HG03432 (cell line): ENCODE measurements around the gene VSIR.

ENCODE experiments used
- ATAC-seq: cut with Tn5 transposase; IDR thresholded peaks from one replicate; pipeline ENCODE4 v1.9.1; 2021; ENCODE audit warnings: mild to moderate bottlenecking, moderate library complexity; ENCODE audit not compliant: unreplicated experiment

Gene VSIR

GRCh38 chr10:71807557-71808510 is 34.5 kb upstream of the VSIR start:
- no peak for ATAC-seq

- ATAC-seq = no peak
Observed at GRCh38 chr10:71806704-71807556, 33.6 kb upstream of the VSIR start.

GRCh38 chr10:71805776-71806703 is 32.7 kb upstream of the VSIR start:
- no peak for ATAC-seq

- ATAC-seq = no peak
Observed at GRCh38 chr10:71804077-71804476, 30.8 kb upstream of the VSIR start.

- no peak for ATAC-seq
Observed at GRCh38 chr10:71802715-71803488, 29.6 kb upstream of the VSIR start.

- no peak for ATAC-seq
Observed at GRCh38 chr10:71802235-71802634, 28.9 kb upstream of the VSIR start.

GRCh38 chr10:71801361-71801760 is 28.0 kb upstream of the VSIR start:
- ATAC-seq = peak; percentile 90

- no peak for ATAC-seq
Observed at GRCh38 chr10:71799608-71800453, 26.5 kb upstream of the VSIR start.

- no peak for ATAC-seq
Observed at GRCh38 chr10:71799112-71799511, 25.8 kb upstream of the VSIR start.

GRCh38 chr10:71798308-71798624 is 24.9 kb upstream of the VSIR start:
- ATAC-seq = no peak

GRCh38 chr10:71797533-71798307 is 24.4 kb upstream of the VSIR start:
- ATAC-seq = no peak

GRCh38 chr10:71796749-71797405 is 23.6 kb upstream of the VSIR start:
- ATAC-seq = no peak

- no peak for ATAC-seq
Observed at GRCh38 chr10:71795248-71795647, 21.9 kb upstream of the VSIR start.

GRCh38 chr10:71790749-71791440 is 17.6 kb upstream of the VSIR start:
- ATAC-seq = no peak

GRCh38 chr10:71789871-71790270 is 16.6 kb upstream of the VSIR start:
- ATAC-seq = no peak

- ATAC-seq = no peak
Observed at GRCh38 chr10:71788954-71789353, 15.6 kb upstream of the VSIR start.

GRCh38 chr10:71784679-71785272 is 11.5 kb upstream of the VSIR start:
- ATAC-seq = no peak
